GM23248 (cell line): ENCODE measurements around the gene FHL3. TPM values are rescaled to one million over a fixed set of nuclear protein-coding genes. Genes with fewer than 3 reads are reported as not detected.

ENCODE experiments used
- DNase-seq: peaks from one replicate; pipeline ENCODE4 v3.0.0-alpha.2; 2015
- H2AFZ ChIP-seq: fragments of 200-600 bp; sonication (generic); 2 replicates; pipeline ENCODE4 v1.6.1; 2016; ENCODE audit warnings: antibody characterized with exemption
- H3F3A ChIP-seq: fragments of 200-600 bp; sonication (generic); 2 replicates; pipeline ENCODE4 v1.6.1; 2016; ENCODE audit warnings: mild to moderate bottlenecking, antibody characterized with exemption, mixed run types; ENCODE audit not compliant: insufficient read depth
- H3K27ac ChIP-seq: fragments of 200-600 bp; sonication (generic); 2 replicates; pipeline ENCODE4 v1.5.1; 2016; ENCODE audit warnings: mild to moderate bottlenecking
- H3K27me3 ChIP-seq: fragments of 200-600 bp; sonication (generic); replicated peaks from 2 replicates; pipeline ENCODE4 v1.6.1; 2016; ENCODE audit warnings: mild to moderate bottlenecking; ENCODE audit not compliant: insufficient read depth
- H3K36me3 ChIP-seq: fragments of 200-600 bp; sonication (generic); 2 replicates; pipeline ENCODE4 v1.6.1; 2016; ENCODE audit warnings: low read depth, mild to moderate bottlenecking
- H3K4me1 ChIP-seq: fragments of 200-600 bp; sonication (generic); 2 replicates; pipeline ENCODE4 v1.6.1; 2016; ENCODE audit warnings: mild to moderate bottlenecking; ENCODE audit not compliant: insufficient read depth
- H3K4me2 ChIP-seq: fragments of 200-600 bp; sonication (generic); one replicate; pipeline ENCODE4 v1.6.1; 2016; ENCODE audit warnings: mild to moderate bottlenecking; ENCODE audit not compliant: unreplicated experiment
- H3K4me3 ChIP-seq: fragments of 200-600 bp; sonication (generic); 2 replicates; pipeline ENCODE4 v1.5.1; 2016; ENCODE audit warnings: mild to moderate bottlenecking
- H3K79me2 ChIP-seq: fragments of 200-600 bp; sonication (generic); 2 replicates; pipeline ENCODE4 v1.6.1; 2016; ENCODE audit warnings: mild to moderate bottlenecking; ENCODE audit not compliant: insufficient read depth
- H3K9ac ChIP-seq: fragments of 200-600 bp; sonication (generic); 2 replicates; pipeline ENCODE4 v1.6.1; 2016; ENCODE audit warnings: mild to moderate bottlenecking
- H3K9me2 ChIP-seq: fragments of 200-600 bp; sonication (generic); 2 replicates; pipeline ENCODE4 v1.6.1; 2016; ENCODE audit warnings: mixed run types, mild to moderate bottlenecking, moderate library complexity; ENCODE audit not compliant: insufficient read depth
- H3K9me3 ChIP-seq: fragments of 200-600 bp; sonication (generic); one replicate; pipeline ENCODE4 v1.6.1; 2017; ENCODE audit warnings: low read depth
- H4K20me1 ChIP-seq: fragments of 200-600 bp; sonication (generic); 2 replicates; pipeline ENCODE4 v1.6.0; 2016; ENCODE audit not compliant: insufficient read depth
- EZH2 ChIP-seq: fragments of 200-600 bp; sonication (generic); IDR thresholded peaks from 2 replicates; pipeline ENCODE4 v1.6.1; 2018; ENCODE audit warnings: antibody characterized with exemption, mild to moderate bottlenecking; ENCODE audit not compliant: insufficient read depth, poor library complexity, severe bottlenecking
- EZH2phosphoT487 ChIP-seq: fragments of 200-600 bp; sonication (generic); IDR thresholded peaks from 2 replicates; pipeline ENCODE4 v1.6.1; 2018; ENCODE audit warnings: antibody characterized with exemption, moderate library complexity, mild to moderate bottlenecking, low read depth; ENCODE audit not compliant: insufficient read depth
- WGBS, 2 experiments: methylation state at CpG; one replicate each; pipeline ENCODE4 v1.1.6; 2015 to 2017; ENCODE audit warnings: low lambda C conversion rate in 2 of 2, low coverage in 1 of 2; ENCODE audit errors: missing lambda C conversion rate in 2 of 2; 5-methylcytosine and 5-hydroxymethylcytosine counted together
- in situ Hi-C: fragments of 300-500 bp; cut with MboI; formaldehyde crosslinking; loops from 2 replicates; pipeline ENCODE4 v1.15.0; 2020
- polyA plus RNA-seq: library from polyadenylated mRNA; unstranded; fragments of >200 nt; fragmentation: Nextera tagmentation; extraction: Ambion mirVana; gene quantifications from 2 replicates; pipeline ENCODE4 v1.2.1, GENCODE V29; 2016
- total RNA-seq: library from RNA; depleted of rRNA; stranded (reverse); fragments of >200 nt; shearing (Covaris generic); gene quantifications from 2 replicates; pipeline ENCODE4 v1.2.3, GENCODE V29; 2014

FHL3 gene
- total and polyA plus RNA-seq, 2 experiments from 2014 or later, result 31.7 to 44.4 TPM

- Histone ChIP-seq H3F3A (peaks cover 50% of the 10 kb centered on the region), H3K9me3 (no peaks in the 10 kb centered on the region), H3K9ac (peak overlapping the region; percentile 84), H2AFZ (peak overlapping the region; percentile 62), H4K20me1 (no peaks in the 10 kb centered on the region), H3K36me3 (no peaks in the 10 kb centered on the region), H3K27me3 (no peaks in the 10 kb centered on the region), H3K79me2 (peaks cover 40% of the 10 kb centered on the region), H3K4me2 (peak overlapping the region; percentile 89), H3K9me2 (no peaks in the 10 kb centered on the region), H3K4me3 (peak overlapping the region; percentile 93), H3K4me1 (peaks cover 50% of the 10 kb centered on the region), H3K27ac (peak overlapping the region; percentile 42)
- peak; percentile 61 for DNase-seq
- 1 to 2% methylated on average over 26 of the region's 26 CpGs for WGBS, 2 experiments
- in situ Hi-C loops, result no loop called here
- TF ChIP-seq EZH2phosphoT487, result no peak
- TF ChIP-seq EZH2, result no peak
These were observed 818 bp downstream of the FHL3 start for GRCh38 chr1:38004284-38005108.

- in situ Hi-C loops, result no loop called here
- Histone ChIP-seq H3K79me2 (peaks cover 49% of the 10 kb centered on the region), H2AFZ (no peak overlapping the region), H3K27me3 (no peaks in the 10 kb centered on the region), H3F3A (peaks cover 47% of the 10 kb centered on the region), H3K9me3 (no peaks in the 10 kb centered on the region), H3K4me3 (peak overlapping the region; percentile 93), H3K4me2 (peak overlapping the region; percentile 89), H3K9me2 (no peaks in the 10 kb centered on the region), H3K9ac (peak overlapping the region; percentile 84), H3K27ac (peak overlapping the region; percentile 42), H3K36me3 (peaks cover 3% of the 10 kb centered on the region; the same call in 1 of the 2 replicates), H4K20me1 (no peaks in the 10 kb centered on the region), H3K4me1 (peaks cover 55% of the 10 kb centered on the region)
- TF ChIP-seq EZH2, result no peak
- DNase-seq, result peak; percentile 48
- 74 to 75% methylated on average over 8 of the region's 8 CpGs for WGBS, 2 experiments
These were observed 1.8 kb downstream of the FHL3 start for GRCh38 chr1:38003261-38004250.

DNA sequence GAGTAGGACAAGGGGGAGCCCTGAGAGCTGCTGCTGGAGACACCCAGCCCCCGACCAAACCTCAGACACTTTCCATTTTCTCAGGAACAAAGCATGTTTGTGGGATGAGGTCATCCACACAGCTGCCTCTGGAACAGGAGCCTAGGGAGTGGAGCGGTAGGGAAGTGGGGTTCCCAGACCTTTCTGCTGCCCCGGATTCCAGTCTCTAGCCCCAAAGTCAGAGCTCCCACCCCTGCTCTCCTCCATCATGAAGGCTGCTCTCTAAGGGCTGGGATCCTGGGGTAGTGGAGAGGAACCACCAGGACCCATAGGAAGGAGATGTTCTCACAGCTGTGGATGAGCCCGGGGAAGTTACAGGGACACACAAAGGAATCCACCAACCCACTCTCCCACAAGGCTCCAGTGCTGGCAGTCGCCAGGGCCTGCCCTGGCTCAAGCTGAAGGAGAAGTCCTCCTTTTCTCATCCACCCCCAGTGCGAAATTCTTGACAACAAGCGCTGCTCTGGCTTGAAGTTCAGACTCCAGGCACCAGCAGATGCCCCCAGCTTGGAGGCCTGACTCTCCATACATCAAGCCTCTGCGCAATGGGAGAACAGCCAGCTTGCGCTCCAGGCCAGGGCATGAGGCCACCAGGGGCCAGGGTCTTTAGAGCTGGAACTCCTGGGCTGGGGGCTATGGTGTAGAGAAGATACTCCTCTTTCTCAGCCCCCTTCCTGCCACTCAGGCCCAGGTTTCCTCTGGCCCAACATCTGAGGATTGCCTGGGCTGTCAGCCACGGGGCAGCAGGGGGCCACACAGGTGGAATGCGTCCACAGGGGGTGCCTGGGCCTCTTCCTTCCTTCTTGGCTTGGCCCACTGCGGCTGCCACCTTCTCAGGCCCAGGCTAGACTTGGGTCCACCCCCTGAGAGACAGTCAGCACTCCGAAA, 4.5 kb downstream of the FHL3 start:
- peak overlapping the region; percentile 75 for H3K4me2 ChIP-seq
- no peak for TF ChIP-seq EZH2phosphoT487
- no peak for TF ChIP-seq EZH2
- H3K36me3 ChIP-seq, result peaks cover 6% of the 10 kb centered on the region
- WGBS, 2 experiments, result 21 to 23% methylated on average over 13 of the region's 13 CpGs
- no peaks in the 10 kb centered on the region for H3K9me2 ChIP-seq
- in situ Hi-C loops, result no loop called here
- peak overlapping the region; percentile 57 for H3K4me3 ChIP-seq
- peaks cover 45% of the 10 kb centered on the region for H3F3A ChIP-seq
- peak overlapping the region; percentile 84 for H3K9ac ChIP-seq
- no peaks in the 10 kb centered on the region for H3K9me3 ChIP-seq
- H2AFZ ChIP-seq, result peak overlapping the region; percentile 55
- H3K4me1 ChIP-seq, result peaks cover 59% of the 10 kb centered on the region
- H3K27me3 ChIP-seq, result no peaks in the 10 kb centered on the region
- H4K20me1 ChIP-seq, result no peaks in the 10 kb centered on the region
- DNase-seq, result peak; percentile 83
- H3K27ac ChIP-seq, result peak overlapping the region; percentile 92
- peaks cover 68% of the 10 kb centered on the region for H3K79me2 ChIP-seq

- peaks cover 68% of the 10 kb centered on the region for H3K79me2 ChIP-seq
- no peaks in the 10 kb centered on the region for H3K9me2 ChIP-seq
- 5 to 11% methylated on average over 2 of the region's 2 CpGs for WGBS, 2 experiments
- H3K27ac ChIP-seq, result peak overlapping the region; percentile 92
- DNase-seq, result no peak
- peak overlapping the region; percentile 75 for H3K4me2 ChIP-seq
- in situ Hi-C loops, result no loop called here
- no peaks in the 10 kb centered on the region for H4K20me1 ChIP-seq
- H3K36me3 ChIP-seq, result peaks cover 6% of the 10 kb centered on the region
- peak overlapping the region; percentile 55 for H2AFZ ChIP-seq
- peak overlapping the region; percentile 84 for H3K9ac ChIP-seq
- H3F3A ChIP-seq, result peaks cover 48% of the 10 kb centered on the region
- H3K4me3 ChIP-seq, result peak overlapping the region; percentile 57
- H3K4me1 ChIP-seq, result peaks cover 64% of the 10 kb centered on the region
- TF ChIP-seq EZH2 (no peak), EZH2phosphoT487 (no peak)
- no peaks in the 10 kb centered on the region for H3K9me3 ChIP-seq
- no peaks in the 10 kb centered on the region for H3K27me3 ChIP-seq
These were observed 5.1 kb downstream of the FHL3 start for GRCh38 chr1:38000233-38000528.
